HEK293 (cell line): Measurements from ENCODE around the gene HES1.

Experiments
- CTCF ChIA-PET: fragments of 350-600 bp; formaldehyde crosslinking; extraction: SDS; loops from one replicate; lab custom pipeline; 2021; ENCODE audit warnings: antibody characterized with exemption; lab: Yijun Ruan, JAX
- POLR2A ChIA-PET: fragments of 300-600 bp; formaldehyde crosslinking; extraction: SDS; loops from one replicate; lab custom pipeline; 2020; ENCODE audit warnings: antibody characterized with exemption, inconsistent platforms; lab: Yijun Ruan, JAX
- H3K27ac ChIP-seq: fragments of 200-500 bp; sonication (Bioruptor generic); 2 replicates; pipeline ENCODE4 v1.5.1; 2014; ENCODE audit warnings: low read depth, low read length, control low read depth, inconsistent platforms; ENCODE audit errors: extremely low read depth
- H3K36me3 ChIP-seq, 2 experiments: fragments of 200-500 bp in 1 of 2; sonication (Bioruptor generic) in 1 of 2; 1 replicate in 1 of 2; 2 replicates in 1 of 2; pipeline ENCODE4 v1.5.1; 2014 to 2017; ENCODE audit warnings: inconsistent platforms in 2 of 2, low read length in 2 of 2; ENCODE audit not compliant: control insufficient read depth in 2 of 2, insufficient read depth in 1 of 2
- H3K4me1 ChIP-seq: fragments of 200-500 bp; sonication (Bioruptor generic); 2 replicates; pipeline ENCODE4 v1.5.1; 2014; ENCODE audit warnings: mild to moderate bottlenecking, low read length, inconsistent platforms; ENCODE audit not compliant: control insufficient read depth, insufficient read depth
- H3K4me3 ChIP-seq: 2 replicates; pipeline ENCODE4 v1.5.1; 2011; ENCODE audit warnings: low read depth, mild to moderate bottlenecking, control low read depth, low read length, moderate library complexity
- H3K9me3 ChIP-seq: fragments of 200-500 bp; sonication (Bioruptor generic); 2 replicates; pipeline ENCODE4 v1.5.1; 2014; ENCODE audit warnings: low read depth, low read length, inconsistent platforms; ENCODE audit not compliant: control insufficient read depth, insufficient read depth
- GLI2 ChIP-seq: fragments of 450-650 bp; formaldehyde crosslinking; IDR thresholded peaks from 2 replicates; pipeline ENCODE4; 2017; ENCODE audit warnings: missing biosample characterization, missing genetic modification characterization, low read depth, borderline replicate concordance
- GLI4 ChIP-seq: fragments of 450-650 bp; formaldehyde crosslinking; IDR thresholded peaks from 2 replicates; pipeline ENCODE4 v1.5.1; 2016; ENCODE audit warnings: missing biosample characterization, missing genetic modification characterization
- PRDM1 ChIP-seq: fragments of 450-650 bp; formaldehyde crosslinking; IDR thresholded peaks from 2 replicates; pipeline ENCODE4; 2016; ENCODE audit warnings: missing biosample characterization, missing genetic modification characterization
- SP7 ChIP-seq: fragments of 450-650 bp; formaldehyde crosslinking; IDR thresholded peaks from 2 replicates; pipeline ENCODE4 v1.5.1; 2016; ENCODE audit warnings: missing biosample characterization, missing genetic modification characterization
- ZBTB20 ChIP-seq: fragments of 450-650 bp; formaldehyde crosslinking; IDR thresholded peaks from 2 replicates; pipeline ENCODE4 v1.5.1; 2016; ENCODE audit warnings: missing biosample characterization, missing genetic modification characterization
- ZBTB21 ChIP-seq: fragments of 450-650 bp; formaldehyde crosslinking; IDR thresholded peaks from 2 replicates; pipeline ENCODE4 v1.5.1; 2017; ENCODE audit warnings: missing biosample characterization, missing genetic modification characterization
- ZNF114 ChIP-seq: fragments of 450-650 bp; formaldehyde crosslinking; IDR thresholded peaks from 2 replicates; pipeline ENCODE4 v1.5.0; 2017; ENCODE audit warnings: missing biosample characterization, missing genetic modification characterization
- ZNF121 ChIP-seq: fragments of 450-650 bp; formaldehyde crosslinking; IDR thresholded peaks from 2 replicates; pipeline ENCODE4 v1.5.1; 2016; ENCODE audit warnings: missing biosample characterization, missing genetic modification characterization
- ZNF248 ChIP-seq: fragments of 450-650 bp; formaldehyde crosslinking; IDR thresholded peaks from 2 replicates; pipeline ENCODE4 v1.5.1; 2017; ENCODE audit warnings: missing biosample characterization, missing genetic modification characterization
- ZNF416 ChIP-seq: fragments of 450-650 bp; formaldehyde crosslinking; IDR thresholded peaks from 2 replicates; pipeline ENCODE4 v1.5.1; 2016; ENCODE audit warnings: missing biosample characterization, missing genetic modification characterization
- ZNF529 ChIP-seq: fragments of 450-650 bp; formaldehyde crosslinking; IDR thresholded peaks from 2 replicates; pipeline ENCODE4 v1.5.1; 2017; ENCODE audit warnings: missing genetic modification characterization, missing biosample characterization; ENCODE audit not compliant: insufficient replicate concordance
- ZNF560 ChIP-seq: fragments of 450-650 bp; formaldehyde crosslinking; IDR thresholded peaks from 2 replicates; pipeline ENCODE4 v1.5.1; 2017; ENCODE audit warnings: missing biosample characterization, missing genetic modification characterization, borderline replicate concordance
- ZNF629 ChIP-seq: fragments of 450-650 bp; formaldehyde crosslinking; IDR thresholded peaks from 2 replicates; pipeline ENCODE4 v1.5.1; 2017; ENCODE audit warnings: missing biosample characterization, missing genetic modification characterization
- ZNF777 ChIP-seq: fragments of 450-650 bp; formaldehyde crosslinking; IDR thresholded peaks from 2 replicates; pipeline ENCODE4 v1.5.1; 2017; ENCODE audit warnings: missing biosample characterization, missing genetic modification characterization, borderline replicate concordance
- ZSCAN16 ChIP-seq: fragments of 450-650 bp; formaldehyde crosslinking; IDR thresholded peaks from 2 replicates; pipeline ENCODE4 v1.5.1; 2016; ENCODE audit warnings: missing biosample characterization, missing genetic modification characterization
- TF ChIP-seq, protein P1 (sequence below): fragments of 450-650 bp; formaldehyde crosslinking; IDR thresholded peaks from 2 replicates; pipeline ENCODE4 v1.5.1; 2016; ENCODE audit warnings: missing biosample characterization, missing genetic modification characterization, low read depth
- TF ChIP-seq, protein P2 (sequence below): fragments of 450-650 bp; formaldehyde crosslinking; IDR thresholded peaks from 2 replicates; pipeline ENCODE4 v1.5.1; 2016; ENCODE audit warnings: missing biosample characterization, missing genetic modification characterization
- TF ChIP-seq, protein P3 (sequence below): fragments of 450-650 bp; formaldehyde crosslinking; IDR thresholded peaks from 2 replicates; pipeline ENCODE4 v1.5.1; 2017; ENCODE audit warnings: missing biosample characterization, missing genetic modification characterization
- TF ChIP-seq, protein P4 (sequence below): fragments of 450-650 bp; formaldehyde crosslinking; IDR thresholded peaks from 2 replicates; pipeline ENCODE4 v1.5.1; 2017; ENCODE audit warnings: missing biosample characterization, mild to moderate bottlenecking, missing genetic modification characterization, moderate library complexity
- TF ChIP-seq, protein P5 (sequence below): fragments of 450-650 bp; formaldehyde crosslinking; IDR thresholded peaks from 2 replicates; pipeline ENCODE4 v1.5.1; 2016; ENCODE audit warnings: missing biosample characterization, missing genetic modification characterization

Gene HES1

DNA sequence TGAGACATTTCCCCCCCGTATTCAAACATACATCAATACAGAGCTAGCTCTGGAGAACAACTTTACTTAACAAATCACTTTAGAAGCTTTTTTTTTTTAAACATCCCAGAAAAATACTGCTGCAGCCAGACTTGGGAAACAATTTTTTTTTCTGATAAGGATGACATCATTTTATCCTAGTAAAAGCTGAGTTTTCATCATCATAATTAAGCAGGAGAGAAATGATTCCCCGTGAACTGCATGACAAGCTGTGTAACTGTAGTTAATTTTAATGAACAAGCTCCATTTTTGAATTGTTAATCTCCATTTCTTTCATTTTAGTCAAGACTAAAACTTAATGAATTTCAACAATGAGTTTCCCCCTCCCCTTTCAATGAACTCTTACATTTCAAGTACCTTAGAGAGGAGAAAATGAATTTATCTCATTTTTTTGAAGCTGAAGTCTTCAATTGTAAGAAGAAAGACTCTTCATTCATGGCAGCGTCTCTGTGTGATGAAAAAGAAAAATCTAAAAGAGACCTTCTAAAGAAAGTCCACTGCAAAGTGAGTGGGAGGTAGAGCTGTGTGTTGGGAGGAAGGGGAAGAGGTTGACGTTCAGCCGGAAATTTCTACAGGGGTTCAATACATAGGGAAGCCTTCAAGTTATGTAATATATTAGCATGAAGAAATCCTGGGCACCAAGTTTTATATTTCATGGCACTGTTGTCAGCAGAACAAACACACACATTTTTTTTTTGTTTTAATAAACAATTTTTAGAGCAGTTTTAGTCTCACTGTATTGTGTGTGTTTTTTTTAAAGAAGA lies 31.7 kb downstream of the HES1 start:
- ChIA-PET POLR2A (interaction anchor here (1.6 kb wide), 1 partner anchor 32 kb away, joined by 4 read pairs; the partner anchor contains the start of gene HES1), CTCF (interaction anchor here (0.6 to 1.3 kb wide), 3 partner anchors 11 to 148 kb away, joined by 3 to 6 read pairs (median 4); no protein-coding TSS in a partner anchor)
- Histone ChIP-seq H3K4me3 (no peak overlapping the region), H3K27ac (no peak overlapping the region), H3K36me3 (no peaks in the 10 kb centered on the region), H3K4me1 (peaks cover 14% of the 10 kb centered on the region), H3K9me3 (no peaks in the 10 kb centered on the region)
- TF ChIP-seq, protein P1, sequence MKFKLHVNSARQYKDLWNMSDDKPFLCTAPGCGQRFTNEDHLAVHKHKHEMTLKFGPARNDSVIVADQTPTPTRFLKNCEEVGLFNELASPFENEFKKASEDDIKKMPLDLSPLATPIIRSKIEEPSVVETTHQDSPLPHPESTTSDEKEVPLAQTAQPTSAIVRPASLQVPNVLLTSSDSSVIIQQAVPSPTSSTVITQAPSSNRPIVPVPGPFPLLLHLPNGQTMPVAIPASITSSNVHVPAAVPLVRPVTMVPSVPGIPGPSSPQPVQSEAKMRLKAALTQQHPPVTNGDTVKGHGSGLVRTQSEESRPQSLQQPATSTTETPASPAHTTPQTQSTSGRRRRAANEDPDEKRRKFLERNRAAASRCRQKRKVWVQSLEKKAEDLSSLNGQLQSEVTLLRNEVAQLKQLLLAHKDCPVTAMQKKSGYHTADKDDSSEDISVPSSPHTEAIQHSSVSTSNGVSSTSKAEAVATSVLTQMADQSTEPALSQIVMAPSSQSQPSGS (tag by site-specific recombination), result peak; percentile 94
- TF ChIP-seq PRDM1, result peak; percentile 47; the same call in 1 of the 2 replicates
- TF ChIP-seq ZNF248 (tag by site-specific recombination), result no peak
- peak; percentile 50 for TF ChIP-seq ZNF629 (tag by site-specific recombination)
- peak; percentile 41; the same call in 1 of the 2 replicates for TF ChIP-seq ZBTB20 (tag by site-specific recombination)
- TF ChIP-seq, protein P2, sequence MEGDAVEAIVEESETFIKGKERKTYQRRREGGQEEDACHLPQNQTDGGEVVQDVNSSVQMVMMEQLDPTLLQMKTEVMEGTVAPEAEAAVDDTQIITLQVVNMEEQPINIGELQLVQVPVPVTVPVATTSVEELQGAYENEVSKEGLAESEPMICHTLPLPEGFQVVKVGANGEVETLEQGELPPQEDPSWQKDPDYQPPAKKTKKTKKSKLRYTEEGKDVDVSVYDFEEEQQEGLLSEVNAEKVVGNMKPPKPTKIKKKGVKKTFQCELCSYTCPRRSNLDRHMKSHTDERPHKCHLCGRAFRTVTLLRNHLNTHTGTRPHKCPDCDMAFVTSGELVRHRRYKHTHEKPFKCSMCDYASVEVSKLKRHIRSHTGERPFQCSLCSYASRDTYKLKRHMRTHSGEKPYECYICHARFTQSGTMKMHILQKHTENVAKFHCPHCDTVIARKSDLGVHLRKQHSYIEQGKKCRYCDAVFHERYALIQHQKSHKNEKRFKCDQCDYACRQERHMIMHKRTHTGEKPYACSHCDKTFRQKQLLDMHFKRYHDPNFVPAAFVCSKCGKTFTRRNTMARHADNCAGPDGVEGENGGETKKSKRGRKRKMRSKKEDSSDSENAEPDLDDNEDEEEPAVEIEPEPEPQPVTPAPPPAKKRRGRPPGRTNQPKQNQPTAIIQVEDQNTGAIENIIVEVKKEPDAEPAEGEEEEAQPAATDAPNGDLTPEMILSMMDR, result no peak
- TF ChIP-seq ZBTB21 (tag by site-specific recombination), result peak; percentile 24; the same call in 1 of the 2 replicates
- TF ChIP-seq, protein P3, sequence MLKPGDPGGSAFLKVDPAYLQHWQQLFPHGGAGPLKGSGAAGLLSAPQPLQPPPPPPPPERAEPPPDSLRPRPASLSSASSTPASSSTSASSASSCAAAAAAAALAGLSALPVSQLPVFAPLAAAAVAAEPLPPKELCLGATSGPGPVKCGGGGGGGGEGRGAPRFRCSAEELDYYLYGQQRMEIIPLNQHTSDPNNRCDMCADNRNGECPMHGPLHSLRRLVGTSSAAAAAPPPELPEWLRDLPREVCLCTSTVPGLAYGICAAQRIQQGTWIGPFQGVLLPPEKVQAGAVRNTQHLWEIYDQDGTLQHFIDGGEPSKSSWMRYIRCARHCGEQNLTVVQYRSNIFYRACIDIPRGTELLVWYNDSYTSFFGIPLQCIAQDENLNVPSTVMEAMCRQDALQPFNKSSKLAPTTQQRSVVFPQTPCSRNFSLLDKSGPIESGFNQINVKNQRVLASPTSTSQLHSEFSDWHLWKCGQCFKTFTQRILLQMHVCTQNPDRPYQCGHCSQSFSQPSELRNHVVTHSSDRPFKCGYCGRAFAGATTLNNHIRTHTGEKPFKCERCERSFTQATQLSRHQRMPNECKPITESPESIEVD (tag by site-specific recombination), result peak; percentile 88

DNA sequence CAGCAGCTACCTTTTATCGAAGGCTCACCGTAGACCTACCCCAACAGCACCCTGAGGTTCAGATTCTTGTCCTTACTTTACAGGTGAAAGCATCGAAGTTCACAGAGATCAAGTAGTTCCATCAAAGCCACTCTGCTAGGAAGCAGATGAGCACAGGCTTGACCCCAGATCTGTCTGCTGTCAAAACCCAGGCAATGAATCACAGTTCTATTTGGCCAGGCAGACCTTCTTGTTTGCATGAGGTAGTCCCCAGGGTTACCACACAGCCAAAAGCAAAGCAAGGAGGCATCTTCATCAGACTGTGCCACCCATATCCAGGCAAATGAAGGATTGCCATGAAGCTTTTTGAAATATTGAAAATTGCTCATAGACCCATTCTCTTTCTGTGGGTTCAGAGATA lies 33.0 kb downstream of the HES1 start:
- no peak overlapping the region for H3K27ac ChIP-seq
- ChIA-PET CTCF (no interaction called here), POLR2A (no interaction called here)
- peaks cover 14% of the 10 kb centered on the region for H3K4me1 ChIP-seq
- TF ChIP-seq GLI4 (tag by site-specific recombination) (no peak), ZNF114 (no peak)
- H3K9me3 ChIP-seq, result no peaks in the 10 kb centered on the region
- H3K4me3 ChIP-seq, result no peak overlapping the region
- no peaks in the 10 kb centered on the region for H3K36me3 ChIP-seq

DNA sequence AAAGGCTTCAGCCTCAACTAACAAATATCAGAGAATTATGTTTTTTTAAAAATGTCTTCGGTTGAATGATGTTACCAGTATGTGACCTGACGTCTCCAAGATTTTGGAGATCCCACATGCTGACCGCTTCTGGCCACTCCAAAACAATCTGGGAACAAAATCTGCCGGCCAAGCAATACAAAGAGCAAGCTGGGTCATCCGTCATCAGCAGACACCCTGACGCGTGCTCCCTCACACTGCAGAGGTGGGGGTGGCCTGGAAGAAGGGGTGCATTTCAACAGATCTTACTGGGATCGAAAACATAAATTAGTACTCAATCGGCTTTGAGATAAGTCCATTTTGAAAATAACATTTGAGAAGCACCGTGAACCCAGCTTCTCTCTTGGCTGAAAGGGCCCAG lies 33.6 kb downstream of the HES1 start:
- POLR2A ChIA-PET, result no interaction called here
- peaks cover 14% of the 10 kb centered on the region for H3K4me1 ChIP-seq
- H3K27ac ChIP-seq, result no peak overlapping the region
- no peaks in the 10 kb centered on the region for H3K36me3 ChIP-seq
- H3K9me3 ChIP-seq, result no peaks in the 10 kb centered on the region
- no peak overlapping the region for H3K4me3 ChIP-seq
- TF ChIP-seq, protein P4, sequence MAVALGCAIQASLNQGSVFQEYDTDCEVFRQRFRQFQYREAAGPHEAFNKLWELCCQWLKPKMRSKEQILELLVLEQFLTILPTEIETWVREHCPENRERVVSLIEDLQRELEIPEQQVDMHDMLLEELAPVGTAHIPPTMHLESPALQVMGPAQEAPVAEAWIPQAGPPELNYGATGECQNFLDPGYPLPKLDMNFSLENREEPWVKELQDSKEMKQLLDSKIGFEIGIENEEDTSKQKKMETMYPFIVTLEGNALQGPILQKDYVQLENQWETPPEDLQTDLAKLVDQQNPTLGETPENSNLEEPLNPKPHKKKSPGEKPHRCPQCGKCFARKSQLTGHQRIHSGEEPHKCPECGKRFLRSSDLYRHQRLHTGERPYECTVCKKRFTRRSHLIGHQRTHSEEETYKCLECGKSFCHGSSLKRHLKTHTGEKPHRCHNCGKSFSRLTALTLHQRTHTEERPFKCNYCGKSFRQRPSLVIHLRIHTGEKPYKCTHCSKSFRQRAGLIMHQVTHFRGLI (tag by site-specific recombination), result no peak
- no peak for TF ChIP-seq GLI2 (tag by site-specific recombination)
- TF ChIP-seq ZNF777 (tag by site-specific recombination), result no peak
- TF ChIP-seq ZNF416 (tag by site-specific recombination), result no peak
- TF ChIP-seq ZNF529, result no peak
- no peak for TF ChIP-seq ZSCAN16 (tag by site-specific recombination)
- TF ChIP-seq ZNF560 (tag by site-specific recombination), result no peak
- TF ChIP-seq SP7 (tag by site-specific recombination), result no peak
- no peak for TF ChIP-seq ZNF121
- TF ChIP-seq, protein P5, sequence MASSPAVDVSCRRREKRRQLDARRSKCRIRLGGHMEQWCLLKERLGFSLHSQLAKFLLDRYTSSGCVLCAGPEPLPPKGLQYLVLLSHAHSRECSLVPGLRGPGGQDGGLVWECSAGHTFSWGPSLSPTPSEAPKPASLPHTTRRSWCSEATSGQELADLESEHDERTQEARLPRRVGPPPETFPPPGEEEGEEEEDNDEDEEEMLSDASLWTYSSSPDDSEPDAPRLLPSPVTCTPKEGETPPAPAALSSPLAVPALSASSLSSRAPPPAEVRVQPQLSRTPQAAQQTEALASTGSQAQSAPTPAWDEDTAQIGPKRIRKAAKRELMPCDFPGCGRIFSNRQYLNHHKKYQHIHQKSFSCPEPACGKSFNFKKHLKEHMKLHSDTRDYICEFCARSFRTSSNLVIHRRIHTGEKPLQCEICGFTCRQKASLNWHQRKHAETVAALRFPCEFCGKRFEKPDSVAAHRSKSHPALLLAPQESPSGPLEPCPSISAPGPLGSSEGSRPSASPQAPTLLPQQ (tag by site-specific recombination), result no peak
- CTCF ChIA-PET, result no interaction called here
